GM23248 (cell line): ENCODE data around the gene UIMC1. TPM values are rescaled to one million over a fixed set of nuclear protein-coding genes. Genes with fewer than 3 reads are reported as not detected.

Experiments
- DNase-seq: peaks from one replicate; pipeline ENCODE4 v3.0.0-alpha.2; 2015
- H2AFZ ChIP-seq: fragments of 200-600 bp; sonication (generic); 2 replicates; pipeline ENCODE4 v1.6.1; 2016; ENCODE audit warnings: antibody characterized with exemption
- H3F3A ChIP-seq: fragments of 200-600 bp; sonication (generic); 2 replicates; pipeline ENCODE4 v1.6.1; 2016; ENCODE audit warnings: mild to moderate bottlenecking, antibody characterized with exemption, mixed run types; ENCODE audit not compliant: insufficient read depth
- H3K27ac ChIP-seq: fragments of 200-600 bp; sonication (generic); 2 replicates; pipeline ENCODE4 v1.5.1; 2016; ENCODE audit warnings: mild to moderate bottlenecking
- H3K27me3 ChIP-seq: fragments of 200-600 bp; sonication (generic); replicated peaks from 2 replicates; pipeline ENCODE4 v1.6.1; 2016; ENCODE audit warnings: mild to moderate bottlenecking; ENCODE audit not compliant: insufficient read depth
- H3K36me3 ChIP-seq: fragments of 200-600 bp; sonication (generic); 2 replicates; pipeline ENCODE4 v1.6.1; 2016; ENCODE audit warnings: low read depth, mild to moderate bottlenecking
- H3K4me1 ChIP-seq: fragments of 200-600 bp; sonication (generic); 2 replicates; pipeline ENCODE4 v1.6.1; 2016; ENCODE audit warnings: mild to moderate bottlenecking; ENCODE audit not compliant: insufficient read depth
- H3K4me2 ChIP-seq: fragments of 200-600 bp; sonication (generic); one replicate; pipeline ENCODE4 v1.6.1; 2016; ENCODE audit warnings: mild to moderate bottlenecking; ENCODE audit not compliant: unreplicated experiment
- H3K4me3 ChIP-seq: fragments of 200-600 bp; sonication (generic); 2 replicates; pipeline ENCODE4 v1.5.1; 2016; ENCODE audit warnings: mild to moderate bottlenecking
- H3K79me2 ChIP-seq: fragments of 200-600 bp; sonication (generic); 2 replicates; pipeline ENCODE4 v1.6.1; 2016; ENCODE audit warnings: mild to moderate bottlenecking; ENCODE audit not compliant: insufficient read depth
- H3K9ac ChIP-seq: fragments of 200-600 bp; sonication (generic); 2 replicates; pipeline ENCODE4 v1.6.1; 2016; ENCODE audit warnings: mild to moderate bottlenecking
- H3K9me2 ChIP-seq: fragments of 200-600 bp; sonication (generic); 2 replicates; pipeline ENCODE4 v1.6.1; 2016; ENCODE audit warnings: mixed run types, mild to moderate bottlenecking, moderate library complexity; ENCODE audit not compliant: insufficient read depth
- H3K9me3 ChIP-seq: fragments of 200-600 bp; sonication (generic); one replicate; pipeline ENCODE4 v1.6.1; 2017; ENCODE audit warnings: low read depth
- H4K20me1 ChIP-seq: fragments of 200-600 bp; sonication (generic); 2 replicates; pipeline ENCODE4 v1.6.0; 2016; ENCODE audit not compliant: insufficient read depth
- EZH2 ChIP-seq: fragments of 200-600 bp; sonication (generic); IDR thresholded peaks from 2 replicates; pipeline ENCODE4 v1.6.1; 2018; ENCODE audit warnings: antibody characterized with exemption, mild to moderate bottlenecking; ENCODE audit not compliant: insufficient read depth, poor library complexity, severe bottlenecking
- EZH2phosphoT487 ChIP-seq: fragments of 200-600 bp; sonication (generic); IDR thresholded peaks from 2 replicates; pipeline ENCODE4 v1.6.1; 2018; ENCODE audit warnings: antibody characterized with exemption, moderate library complexity, mild to moderate bottlenecking, low read depth; ENCODE audit not compliant: insufficient read depth
- WGBS, 2 experiments: methylation state at CpG; one replicate each; pipeline ENCODE4 v1.1.6; 2015 to 2017; ENCODE audit warnings: low lambda C conversion rate in 2 of 2, low coverage in 1 of 2; ENCODE audit errors: missing lambda C conversion rate in 2 of 2; 5-methylcytosine and 5-hydroxymethylcytosine counted together
- in situ Hi-C: fragments of 300-500 bp; cut with MboI; formaldehyde crosslinking; loops from 2 replicates; pipeline ENCODE4 v1.15.0; 2020
- polyA plus RNA-seq: library from polyadenylated mRNA; unstranded; fragments of >200 nt; fragmentation: Nextera tagmentation; extraction: Ambion mirVana; gene quantifications from 2 replicates; pipeline ENCODE4 v1.2.1, GENCODE V29; 2016
- total RNA-seq: library from RNA; depleted of rRNA; stranded (reverse); fragments of >200 nt; shearing (Covaris generic); gene quantifications from 2 replicates; pipeline ENCODE4 v1.2.3, GENCODE V29; 2014

UIMC1 gene
- total and polyA plus RNA-seq, 2 experiments from 2014 or later = 18.4 to 27.6 TPM

DNA sequence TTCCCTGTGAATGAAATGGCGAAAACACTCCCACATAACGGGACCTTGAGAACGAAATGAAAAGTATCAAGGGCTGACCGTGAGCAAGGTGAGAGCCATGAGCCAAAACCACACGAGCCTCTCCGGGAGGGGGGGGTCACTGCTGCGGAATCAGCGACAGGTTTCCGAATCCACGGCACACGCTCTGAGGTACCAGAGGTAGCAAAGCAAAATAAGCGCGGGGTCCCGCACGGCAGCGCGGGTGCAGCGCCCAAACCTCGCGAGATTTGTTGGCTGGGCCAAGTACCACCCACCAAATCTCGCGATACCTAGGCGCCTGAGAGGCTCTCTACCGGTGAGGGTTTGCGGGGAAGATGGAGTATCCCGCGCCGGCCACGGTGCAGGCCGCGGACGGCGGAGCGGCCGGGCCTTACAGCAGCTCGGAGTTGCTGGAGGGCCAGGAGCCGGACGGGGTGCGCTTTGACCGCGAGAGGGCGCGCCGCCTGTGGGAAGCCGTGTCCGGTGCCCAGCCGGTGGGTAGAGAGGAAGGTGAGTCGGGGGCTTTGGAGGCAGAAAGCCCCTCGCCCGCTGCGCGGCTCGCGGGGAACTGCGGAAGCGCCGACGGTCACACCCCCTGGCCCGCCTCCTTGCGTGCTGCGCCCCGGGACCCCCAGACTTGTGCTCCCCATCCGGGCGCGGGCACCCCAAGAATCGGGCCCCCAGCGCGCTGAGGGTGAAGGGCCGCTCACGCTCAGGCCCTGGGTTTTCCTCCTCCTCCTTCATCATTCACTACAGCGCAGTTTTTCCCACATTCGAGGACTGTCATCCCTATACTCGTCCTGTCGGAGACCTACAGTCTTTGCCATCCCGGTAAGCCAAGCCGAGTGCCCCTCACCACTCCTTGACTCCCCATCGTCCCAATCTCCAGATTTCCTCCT, 16.1 kb upstream of the UIMC1 start, which contains the start of gene ZNF346:
Gene ZNF346, plus strand, starts transcription at position 311 of the 917 bp plus-strand sequence. Its CDS starts 43 bp downstream, at position 354.
- in situ Hi-C loops = no loop called here
- H3K27me3 ChIP-seq = no peaks in the 10 kb centered on the region
- peaks cover 19% of the 10 kb centered on the region for H3K4me1 ChIP-seq
- no peaks in the 10 kb centered on the region for H3K36me3 ChIP-seq
- H2AFZ ChIP-seq = peak within 1 kb of the TSS; percentile 99
- H3F3A ChIP-seq = no peaks in the 10 kb centered on the region
- TF ChIP-seq EZH2phosphoT487 = no peak
- TF ChIP-seq EZH2 = no peak
- no peaks in the 10 kb centered on the region for H3K9me2 ChIP-seq
- peak; percentile 98 for DNase-seq
- H4K20me1 ChIP-seq = no peaks in the 10 kb centered on the region
- peaks cover 66% of the 10 kb centered on the region for H3K79me2 ChIP-seq
- 1 to 2% methylated on average over 59 to 63 of the region's 77 CpGs for WGBS, 2 experiments
- H3K27ac ChIP-seq = peak within 1 kb of the TSS; percentile 32
- peak within 1 kb of the TSS; percentile 91 for H3K9ac ChIP-seq
- H3K4me2 ChIP-seq = peak within 1 kb of the TSS; percentile 97
- peak within 1 kb of the TSS; percentile 90 for H3K4me3 ChIP-seq
- no peaks in the 10 kb centered on the region for H3K9me3 ChIP-seq

DNA sequence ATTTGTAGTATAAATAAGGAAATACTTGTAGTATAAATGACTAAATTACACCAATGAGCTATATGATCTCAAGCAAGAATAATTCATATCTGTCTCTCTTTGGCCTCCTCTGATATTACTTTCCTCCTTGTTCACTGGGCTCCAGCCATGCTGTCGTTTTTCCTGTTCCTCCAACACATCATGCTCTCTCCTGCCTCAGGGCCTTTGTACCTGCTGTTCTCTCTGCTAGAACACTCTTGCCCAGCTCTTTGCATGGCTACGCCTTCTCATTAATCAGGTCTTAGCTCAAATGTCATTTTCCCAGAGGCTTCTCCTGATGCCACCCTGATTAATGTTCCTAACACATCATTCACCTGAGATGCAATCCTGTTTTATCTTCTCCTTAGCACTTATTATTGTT, 13.5 kb upstream of the UIMC1 start:
- in situ Hi-C loops = no loop called here
- Histone ChIP-seq H3K9me2 (no peaks in the 10 kb centered on the region), H3K27ac (no peak overlapping the region), H3K27me3 (no peaks in the 10 kb centered on the region), H3K36me3 (no peaks in the 10 kb centered on the region), H3K4me3 (no peak overlapping the region), H3F3A (no peaks in the 10 kb centered on the region), H3K79me2 (peaks cover 40% of the 10 kb centered on the region), H3K9me3 (no peaks in the 10 kb centered on the region), H2AFZ (no peak overlapping the region), H3K4me1 (peaks cover 16% of the 10 kb centered on the region), H3K9ac (no peak overlapping the region), H4K20me1 (no peaks in the 10 kb centered on the region), H3K4me2 (no peak overlapping the region)
- TF ChIP-seq EZH2phosphoT487 (no peak), EZH2 (no peak)
- WGBS, 2 experiments = 88 to 96% methylated on average over 2 of the region's 2 CpGs
- no peak for DNase-seq

DNA sequence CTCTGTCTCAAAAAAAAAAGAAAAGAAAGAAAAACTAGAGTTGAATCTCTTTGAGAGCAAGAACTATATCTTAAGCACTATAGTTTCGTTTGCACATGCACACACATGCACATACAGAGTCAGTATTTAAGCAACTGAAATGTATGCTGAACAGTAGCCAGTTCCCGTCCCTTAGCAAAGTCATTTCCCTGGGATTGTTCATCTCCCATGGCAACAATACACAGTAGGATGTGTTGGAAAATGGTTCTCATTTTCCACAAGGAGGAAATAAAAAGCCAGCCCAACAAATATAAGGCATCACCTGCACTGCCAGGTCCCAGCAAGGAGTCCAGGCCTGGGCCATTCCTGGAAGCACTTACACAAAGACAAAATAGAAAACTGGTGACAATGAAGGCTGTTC, 11.8 kb upstream of the UIMC1 start:
- in situ Hi-C loops = no loop called here
- 68 to 83% methylated on average over 2 of the region's 2 CpGs for WGBS, 2 experiments

DNA sequence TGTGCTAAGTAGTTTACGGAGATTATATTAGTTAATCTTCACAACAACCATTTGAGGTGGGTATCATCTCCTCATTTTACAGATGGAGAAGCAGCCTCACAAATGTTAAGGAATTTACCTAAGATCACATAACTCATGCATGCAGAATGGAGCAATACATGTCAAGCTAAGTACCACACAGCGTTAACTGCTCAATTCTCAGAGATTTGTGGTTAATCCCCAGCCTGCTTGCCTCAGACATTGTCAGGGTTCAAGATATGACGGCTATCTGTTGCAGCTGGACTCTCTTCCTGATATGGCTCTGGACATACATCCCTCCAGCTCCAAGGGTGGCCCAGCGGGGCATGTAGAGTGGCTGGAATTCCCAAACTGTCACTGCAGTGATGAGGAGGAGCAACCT, 8.6 kb upstream of the UIMC1 start:
- in situ Hi-C loops = no loop called here
- no peak overlapping the region for H2AFZ ChIP-seq
- whole genome bisulfite sequencing, 2 experiments = 93 to 95% methylated on average over 4 of the region's 4 CpGs

More for the DNA sequence above, 11.8 kb upstream of the UIMC1 start:
- no peak for TF ChIP-seq EZH2phosphoT487
- no peak for TF ChIP-seq EZH2
- H3K9me2 ChIP-seq = no peaks in the 10 kb centered on the region
- H4K20me1 ChIP-seq = no peaks in the 10 kb centered on the region
- DNase-seq = no peak
- peaks cover 27% of the 10 kb centered on the region for H3K79me2 ChIP-seq
- H3K4me3 ChIP-seq = no peak overlapping the region
- H3F3A ChIP-seq = no peaks in the 10 kb centered on the region
- H3K27me3 ChIP-seq = no peaks in the 10 kb centered on the region
- no peak overlapping the region for H3K9ac ChIP-seq
- no peaks in the 10 kb centered on the region for H3K36me3 ChIP-seq
- no peaks in the 10 kb centered on the region for H3K9me3 ChIP-seq
- H2AFZ ChIP-seq = no peak overlapping the region
- no peak overlapping the region for H3K4me2 ChIP-seq
- no peak overlapping the region for H3K27ac ChIP-seq
- H3K4me1 ChIP-seq = peaks cover 9% of the 10 kb centered on the region; the same call in 1 of the 2 replicates

More for the DNA sequence above, 8.6 kb upstream of the UIMC1 start:
- H4K20me1 ChIP-seq = no peaks in the 10 kb centered on the region
- no peaks in the 10 kb centered on the region for H3K9me2 ChIP-seq
- no peaks in the 10 kb centered on the region for H3K9me3 ChIP-seq
- H3K9ac ChIP-seq = no peak overlapping the region
- no peak overlapping the region for H3K4me3 ChIP-seq
- H3F3A ChIP-seq = no peaks in the 10 kb centered on the region
- no peak overlapping the region for H3K4me2 ChIP-seq
- DNase-seq = no peak
- no peak overlapping the region for H3K27ac ChIP-seq
- no peaks in the 10 kb centered on the region for H3K27me3 ChIP-seq
- H3K79me2 ChIP-seq = no peaks in the 10 kb centered on the region
- no peak for TF ChIP-seq EZH2
- TF ChIP-seq EZH2phosphoT487 = no peak
- no peaks in the 10 kb centered on the region for H3K36me3 ChIP-seq
- H3K4me1 ChIP-seq = no peaks in the 10 kb centered on the region
